SHP77 treated with DMSO at 0.1 percent for 48 hours (cell line): ENCODE results near the gene EXOSC5.
"Not testable (repeated sequence)": the region's sequence is repeated elsewhere in the genome, so short reads cannot be mapped to it uniquely, and the experiment has no call there.

Experiments used
- DNase-seq: peaks from one replicate; lab custom pipeline; 2025; lab: John Stamatoyannopoulos, UW

The EXOSC5 gene

GRCh38 chr19:41366089-41366488 is 31.1 kb downstream of the EXOSC5 start:
- DNase-seq = no peak

DNA sequence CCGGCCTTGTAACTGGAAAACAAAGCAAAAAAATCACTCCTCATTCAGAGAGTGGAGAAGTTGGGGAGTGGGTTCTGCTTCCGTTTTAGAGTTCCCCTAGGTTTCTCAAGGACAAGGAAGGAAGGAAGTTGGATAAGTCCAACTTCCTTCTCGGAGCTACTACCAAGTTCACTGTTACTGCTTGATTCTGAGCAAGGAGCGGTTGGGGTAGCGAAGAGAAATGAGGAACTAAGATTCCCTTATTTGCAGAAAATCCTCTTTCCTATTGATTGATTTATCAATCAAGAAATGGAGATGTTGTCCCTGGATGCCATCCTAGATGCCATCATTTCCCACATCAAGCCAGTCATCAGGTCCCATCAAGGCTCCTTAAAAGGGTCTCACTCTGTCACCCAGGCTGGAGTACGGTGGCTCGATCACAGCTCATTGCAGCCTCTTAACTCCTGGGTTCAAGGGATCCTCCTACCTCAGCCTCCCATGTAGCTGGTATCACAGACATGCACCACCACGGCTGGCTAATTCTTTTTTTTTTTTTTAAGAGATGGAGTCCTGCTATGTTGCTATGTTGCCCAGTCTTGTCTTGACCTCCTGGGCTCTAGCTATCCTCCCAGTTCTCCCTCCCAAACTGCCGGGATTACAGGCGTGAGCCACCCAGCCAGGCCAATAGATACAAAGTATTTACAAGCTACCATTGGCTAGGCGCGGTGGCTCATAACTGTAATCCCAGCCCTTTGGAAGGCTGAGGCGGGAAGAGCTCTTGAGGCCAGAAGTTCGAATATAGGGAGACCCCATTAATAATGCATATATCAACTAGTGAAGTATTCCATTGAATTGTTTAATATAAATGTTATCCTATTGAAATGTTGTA is 32.4 kb downstream of the EXOSC5 start:
- no peak for DNase-seq

- DNase-seq = peak; percentile 95
These were observed 33.2 kb downstream of the EXOSC5 start, which contains the start of gene B9D2 for GRCh38 chr19:41363753-41364523. B9D2 (minus strand) TSS chr19:41364149; CDS start chr19:41363519, 630 bp downstream.

DNA sequence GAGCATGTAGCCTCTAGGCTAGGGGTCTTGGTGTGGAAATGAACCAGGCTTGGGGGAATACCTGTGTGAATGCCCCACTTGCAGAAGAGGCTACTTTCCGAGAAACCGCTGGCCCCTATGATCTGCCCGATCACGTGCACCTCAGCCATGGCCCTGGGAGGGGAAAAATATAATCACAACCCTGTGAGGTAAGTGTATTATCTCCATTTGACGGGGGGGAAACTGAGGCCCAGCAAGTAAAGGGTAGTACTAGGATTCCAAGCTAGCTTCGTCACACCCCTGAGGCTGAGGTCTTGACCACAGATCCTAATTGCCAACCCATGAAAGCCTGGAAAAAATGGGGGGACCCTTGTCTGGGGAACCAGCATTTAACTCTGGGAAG is 33.8 kb downstream of the EXOSC5 start:
- DNase-seq = no peak

- no peak for DNase-seq
These were observed 34.9 kb downstream of the EXOSC5 start for GRCh38 chr19:41362143-41362847.

- DNase-seq = no peak
These were observed 37.4 kb downstream of the EXOSC5 start for GRCh38 chr19:41359741-41360140.

GRCh38 chr19:41357746-41358145 is 39.4 kb downstream of the EXOSC5 start:
- DNase-seq = no peak

- no peak for DNase-seq
These were observed 40.0 kb downstream of the EXOSC5 start for GRCh38 chr19:41356984-41357739.

- DNase-seq = no peak
These were observed 41.4 kb downstream of the EXOSC5 start for GRCh38 chr19:41355802-41356201.

GRCh38 chr19:41355035-41355434 is 42.1 kb downstream of the EXOSC5 start:
- DNase-seq = no peak

- no peak for DNase-seq
These were observed 42.7 kb downstream of the EXOSC5 start for GRCh38 chr19:41354343-41354953.

- peak; percentile 20 for DNase-seq
These were observed 43.5 kb downstream of the EXOSC5 start, which contains the start of gene TGFB1 for GRCh38 chr19:41353466-41354342. TGFB1 (minus strand) TSS chr19:41353922; CDS start chr19:41353044, 878 bp downstream.

DNA sequence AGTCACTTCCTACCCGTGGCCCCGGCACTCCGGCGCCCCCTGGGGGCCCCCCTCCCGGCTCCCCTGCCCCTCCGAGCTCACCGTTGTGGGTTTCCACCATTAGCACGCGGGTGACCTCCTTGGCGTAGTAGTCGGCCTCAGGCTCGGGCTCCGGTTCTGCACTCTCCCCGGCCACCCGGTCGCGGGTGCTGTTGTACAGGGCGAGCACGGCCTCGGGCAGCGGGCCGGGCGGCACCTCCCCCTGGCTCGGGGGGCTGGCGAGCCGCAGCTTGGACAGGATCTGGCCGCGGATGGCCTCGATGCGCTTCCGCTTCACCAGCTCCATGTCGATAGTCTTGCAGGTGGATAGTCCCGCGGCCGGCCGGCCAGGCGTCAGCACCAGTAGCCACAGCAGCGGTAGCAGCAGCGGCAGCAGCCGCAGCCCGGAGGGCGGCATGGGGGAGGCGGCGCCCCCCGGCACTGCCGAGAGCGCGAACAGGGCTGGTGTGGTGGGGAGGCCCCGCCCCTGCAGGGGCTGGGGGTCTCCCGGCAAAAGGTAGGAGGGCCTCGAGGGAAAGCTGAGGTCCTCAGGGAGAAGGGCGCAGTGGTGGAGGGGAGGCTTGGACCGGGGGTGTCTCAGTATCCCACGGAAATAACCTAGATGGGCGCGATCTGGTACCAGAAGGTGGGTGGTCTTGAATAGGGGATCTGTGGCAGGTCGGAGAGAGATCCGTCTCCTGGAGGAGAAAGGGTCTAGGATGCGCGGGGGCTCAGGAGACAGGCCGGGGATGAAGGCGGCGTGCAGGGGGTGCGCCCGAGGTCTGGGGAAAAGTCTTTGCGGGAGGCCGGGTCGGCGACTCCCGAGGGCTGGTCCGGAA is 44.3 kb downstream of the EXOSC5 start:
- DNase-seq = no peak

DNA sequence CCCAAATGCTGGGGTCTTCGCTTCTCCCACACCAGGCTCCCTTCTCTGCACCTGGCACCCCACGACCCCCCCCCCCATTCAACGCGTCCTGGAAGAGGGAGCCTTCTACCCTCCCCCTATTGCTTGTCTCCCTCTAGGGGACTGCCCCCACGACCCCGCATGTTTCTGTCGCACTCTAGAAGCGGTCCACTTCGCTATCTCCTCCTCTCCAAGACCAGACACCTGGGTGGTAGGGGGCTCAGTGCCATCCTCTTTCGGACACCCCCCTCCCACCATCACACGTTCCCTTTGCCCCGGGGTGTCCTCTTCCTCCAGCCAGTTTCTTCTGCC is 44.9 kb downstream of the EXOSC5 start:
- no peak for DNase-seq

DNA sequence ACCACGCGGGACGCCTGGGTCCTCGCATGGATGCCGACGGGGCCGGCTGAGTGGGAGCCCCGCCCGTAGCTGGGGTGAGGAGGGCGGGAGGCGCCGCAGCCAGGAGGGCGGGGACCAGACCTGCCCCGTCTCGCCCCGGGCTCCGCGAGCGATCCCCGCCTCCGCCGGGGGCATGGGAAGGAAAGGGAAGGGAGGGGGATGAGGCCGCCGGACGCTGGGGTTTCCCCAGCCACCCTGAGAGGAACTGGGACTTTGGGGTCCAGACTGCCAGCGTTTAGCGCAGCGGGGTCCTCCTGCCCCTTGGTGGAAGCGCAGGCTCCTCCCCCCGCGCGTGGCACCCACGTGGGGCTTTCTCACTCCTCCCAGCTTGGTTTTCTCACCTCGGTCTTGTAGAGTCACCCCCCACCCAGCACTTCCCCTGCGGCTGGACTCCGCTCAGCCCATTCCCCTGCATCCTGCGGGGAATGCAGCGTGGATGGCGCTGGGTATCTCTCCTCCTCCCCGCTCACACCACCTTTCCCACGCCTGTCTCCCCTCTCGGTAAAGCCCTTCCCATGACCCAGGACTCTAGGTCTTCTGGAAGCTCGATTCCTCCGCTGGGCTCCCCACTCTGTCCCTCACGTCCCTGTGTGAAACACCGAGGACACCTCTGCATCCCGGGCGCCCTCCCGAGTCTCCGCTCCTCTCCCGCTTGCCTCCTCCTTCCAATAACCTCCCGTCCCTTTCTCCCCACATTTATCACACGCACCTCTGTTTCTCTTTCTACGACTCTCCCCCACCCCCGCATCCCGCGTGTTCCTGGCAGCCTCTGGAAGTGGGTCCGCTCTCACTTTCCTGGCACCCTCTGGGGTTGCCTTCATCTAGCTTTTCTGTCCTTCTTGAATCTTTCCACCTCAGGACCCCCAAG is 45.6 kb downstream of the EXOSC5 start:
- DNase-seq = no peak

DNA sequence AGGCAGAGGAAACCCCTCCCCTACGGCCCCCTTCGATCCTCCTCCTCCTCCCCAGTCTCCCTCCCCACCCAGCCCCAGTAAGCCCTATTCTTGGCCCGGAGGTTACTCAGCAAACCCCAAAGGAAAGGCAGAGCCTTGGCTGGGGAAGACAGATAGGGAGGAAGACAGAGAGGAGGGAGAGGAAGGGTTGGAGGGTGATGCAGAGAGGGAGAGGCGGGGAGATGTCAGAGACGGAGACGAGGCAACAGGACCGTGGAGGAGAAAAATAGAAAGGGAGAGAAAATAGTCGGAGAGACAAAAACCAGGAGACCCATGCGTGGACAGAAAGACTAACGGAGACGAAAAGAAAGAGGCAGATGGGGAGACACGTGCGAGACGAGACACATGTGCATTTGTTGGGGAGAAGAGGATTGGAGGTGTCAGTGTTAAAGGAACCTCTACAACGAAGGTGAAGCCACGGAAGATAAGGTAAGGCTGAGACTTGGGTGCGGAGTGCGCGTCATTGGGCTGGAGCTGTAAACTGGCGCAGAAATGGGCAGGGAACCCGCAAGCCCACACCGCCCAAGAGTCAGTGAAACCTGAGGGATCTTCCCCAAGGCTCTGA is 46.3 kb downstream of the EXOSC5 start:
- DNase-seq = no peak

GRCh38 chr19:41346916-41347315 is 50.2 kb downstream of the EXOSC5 start:
- not testable (repeated sequence) for DNase-seq

- no peak for DNase-seq
These were observed 53.0 kb downstream of the EXOSC5 start for GRCh38 chr19:41344162-41344561.
